ENCODE measurements around the gene SGTA. TPM values are rescaled to one million over a fixed set of nuclear protein-coding genes. Genes with fewer than 3 reads are reported as not detected.

The SGTA gene
- total and polyA plus RNA-seq, 2 of the 13 experiments (the other 11 are each of a cell fraction or from before 2014, with no cell fraction given), result 43.9 to 47.4 TPM

GRCh38 chr19:2803486-2804155 is 20.5 kb upstream of the SGTA start (continued):
- TF ChIP-seq PHF5A (CRISPR knock-in tag; IDR thresholded peaks at IDR 0.05; ENCODE audit: low read depth, unreplicated experiment) (no peak), ZNF234 (CRISPR knock-in tag; conservative IDR thresholded peaks at IDR 0.05) (no peak), SMAD3 (CRISPR knock-in tag; IDR thresholded peaks at IDR 0.05) (no peak), HCFC1 (IDR thresholded peaks at IDR 0.05; ENCODE audit: low read depth, low read length) (no peak)

- TF ChIP-seq SNAPC5 (CRISPR knock-in tag; IDR thresholded peaks at IDR 0.05; ENCODE audit: borderline replicate concordance) (no peak), RNF2 (conservative IDR thresholded peaks at IDR 0.05; ENCODE audit: low read depth) (no peak), ZNF30 (CRISPR knock-in tag; IDR thresholded peaks at IDR 0.05) (no peak), NAIF1 (CRISPR knock-in tag; IDR thresholded peaks at IDR 0.05; ENCODE audit: borderline replicate concordance) (no peak), ZNF234 (CRISPR knock-in tag; conservative IDR thresholded peaks at IDR 0.05) (no peak), TEAD3 (CRISPR knock-in tag; optimal IDR thresholded peaks at IDR 0.05; ENCODE audit: borderline replicate concordance) (no peak)
- FAIRE-seq (no peak), ATAC-seq (no peak), DNase-seq (ENCODE audit: low spot score) (no peak)
- intact Hi-C loops (cut with micrococcal nuclease; ENCODE audit: unreplicated experiment), result no loop called here
- ChIA-PET POLR2A (no interaction called here), CTCF (ENCODE audit: low intra/inter-chr PET ratio, low total read pairs) (no interaction called here)
- in situ Hi-C loops (cut with HindIII; ENCODE audit: extremely low pct_ligation_motif_present, low pct_unique_long_range_greater_than_20kb), result no loop called here
- Histone ChIP-seq H3K9ac (ENCODE audit: insufficient read depth, low read depth, low read length) (no peak overlapping the region), H3K27ac (ENCODE audit: extremely low read length, insufficient read depth, low read length) (no peak overlapping the region), H2AFZ (ENCODE audit: low read length) (no peak overlapping the region), H3K4me1 (ENCODE audit: insufficient read depth, low read length) (no peaks in the 10 kb centered on the region), H3K27me3 (ENCODE audit: control insufficient read depth in 1 of 2, insufficient read depth in 2 of 2, low read length in 2 of 2) (no peaks in the 10 kb centered on the region), H3K9me3 (ENCODE audit: low read length) (no peaks in the 10 kb centered on the region), H3K79me2 (ENCODE audit: insufficient read depth, low read length) (no peaks in the 10 kb centered on the region), H3K4me3 (replicated peaks in 1 of 3; ENCODE audit: insufficient read depth in 1 of 3, low read depth in 2 of 3, low read length in 3 of 3) (no peak overlapping the region), H4K20me1 (ENCODE audit: insufficient read depth, low read length) (no peaks in the 10 kb centered on the region), H3K4me2 (ENCODE audit: low read depth, low read length) (no peak overlapping the region), H3K36me3 (replicated peaks in 1 of 2; ENCODE audit: control insufficient read depth in 1 of 2, insufficient read depth in 2 of 2, low read length in 2 of 2) (peaks cover 25 to 70% of the 10 kb centered on the region in 2 experiments; a peak in 3 of 5 replicates)
- 95% methylated on average over 16 of the region's 17 CpGs for WGBS (ENCODE audit: low lambda C conversion rate)
- no TSS peak for BruUV-seq (replicated peaks)
Observed at GRCh38 chr19:2802826-2803225, 19.8 kb upstream of the SGTA start.

Measured in HepG2 (cell line).